ENCODE data around the gene KRT13. TPM values are rescaled to one million over a fixed set of nuclear protein-coding genes. Genes with fewer than 3 reads are reported as not detected.

KRT13 gene
- total and polyA plus RNA-seq, 2 donors (not counting 1 experiment from before 2014, with no cell fraction given) = not detected

DNA sequence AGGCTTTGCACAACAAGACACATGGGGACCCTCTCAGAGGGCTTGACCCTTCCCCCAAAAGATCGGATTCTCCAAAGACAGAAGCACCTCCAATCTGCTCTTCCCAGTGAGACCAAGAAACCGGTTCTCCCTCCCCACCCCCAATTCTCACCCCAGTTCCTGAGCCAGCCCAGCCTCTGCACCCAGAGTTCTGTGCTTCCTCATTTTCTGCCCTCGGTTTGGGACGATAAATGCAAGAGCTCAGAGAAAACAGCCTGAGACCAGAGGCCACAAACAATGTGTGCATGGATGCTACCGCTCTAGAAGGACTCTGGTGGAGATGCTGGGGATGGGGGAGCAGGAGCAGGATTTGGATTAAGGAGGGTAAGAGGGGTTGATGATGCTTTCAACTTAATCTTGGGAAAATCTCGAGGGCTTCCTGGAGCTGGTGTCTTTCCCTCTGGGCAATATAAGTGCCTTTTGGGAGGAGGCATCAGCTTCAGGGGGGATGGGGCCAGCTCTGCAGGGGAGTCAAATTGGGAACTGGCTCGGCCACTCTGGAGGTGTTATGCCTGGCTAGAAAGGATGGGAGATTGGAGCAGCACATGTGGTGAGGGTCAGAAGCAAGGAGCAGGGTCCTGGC lies 7.2 kb upstream of the KRT13 start:
- Histone ChIP-seq H3K27ac (ENCODE audit: low read length in 2 of 2) (no peak overlapping the region), H3K36me3 (replicated peaks in 1 of 2; ENCODE audit: control extremely low read depth in 1 of 2, control insufficient read depth in 1 of 2, extremely low read depth in 1 of 2, insufficient read depth in 2 of 2, low read length in 1 of 2) (no peaks in the 10 kb centered on the region), H3K79me2 (ENCODE audit: control insufficient read depth, insufficient read depth, low read length) (no peaks in the 10 kb centered on the region), H4K20me1 (ENCODE audit: control insufficient read depth, insufficient read depth, low read length, poor library complexity, severe bottlenecking) (no peaks in the 10 kb centered on the region), H3K4me2 (replicated peaks; ENCODE audit: low read depth, low read length, poor library complexity, severe bottlenecking) (no peak overlapping the region), H3K9ac (ENCODE audit: low read length) (no peak overlapping the region), H3K4me3 (ENCODE audit: control extremely low read depth in 1 of 5, extremely low read depth in 1 of 5, insufficient read depth in 1 of 5, low read depth in 2 of 5, low read length in 4 of 5) (no peak overlapping the region), H3K4me1 (ENCODE audit: control insufficient read depth in 2 of 2, insufficient read depth in 2 of 2, low read length in 2 of 2) (no peaks in the 10 kb centered on the region), H3K27me3 (replicated peaks in 1 of 4; ENCODE audit: control extremely low read depth in 1 of 4, control insufficient read depth in 3 of 4, insufficient read depth in 4 of 4, low read length in 3 of 4) (no peaks in the 10 kb centered on the region), H3K9me3 (ENCODE audit: control extremely low read depth in 1 of 3, control insufficient read depth in 2 of 3, insufficient read depth in 1 of 3, low read length in 2 of 3) (no peaks in the 10 kb centered on the region), H2AFZ (ENCODE audit: insufficient read depth, low read depth, low read length, poor library complexity, severe bottlenecking) (no peak overlapping the region)
- CTCF ChIA-PET = no interaction called here
- POLR2A ChIA-PET = no interaction called here
- TF ChIP-seq EZH2 (IDR thresholded peaks at IDR 0.05; ENCODE audit: borderline replicate concordance, insufficient read depth, low read depth, low read length, poor library complexity, severe bottlenecking) = no peak
- TF ChIP-seq, protein P1, sequence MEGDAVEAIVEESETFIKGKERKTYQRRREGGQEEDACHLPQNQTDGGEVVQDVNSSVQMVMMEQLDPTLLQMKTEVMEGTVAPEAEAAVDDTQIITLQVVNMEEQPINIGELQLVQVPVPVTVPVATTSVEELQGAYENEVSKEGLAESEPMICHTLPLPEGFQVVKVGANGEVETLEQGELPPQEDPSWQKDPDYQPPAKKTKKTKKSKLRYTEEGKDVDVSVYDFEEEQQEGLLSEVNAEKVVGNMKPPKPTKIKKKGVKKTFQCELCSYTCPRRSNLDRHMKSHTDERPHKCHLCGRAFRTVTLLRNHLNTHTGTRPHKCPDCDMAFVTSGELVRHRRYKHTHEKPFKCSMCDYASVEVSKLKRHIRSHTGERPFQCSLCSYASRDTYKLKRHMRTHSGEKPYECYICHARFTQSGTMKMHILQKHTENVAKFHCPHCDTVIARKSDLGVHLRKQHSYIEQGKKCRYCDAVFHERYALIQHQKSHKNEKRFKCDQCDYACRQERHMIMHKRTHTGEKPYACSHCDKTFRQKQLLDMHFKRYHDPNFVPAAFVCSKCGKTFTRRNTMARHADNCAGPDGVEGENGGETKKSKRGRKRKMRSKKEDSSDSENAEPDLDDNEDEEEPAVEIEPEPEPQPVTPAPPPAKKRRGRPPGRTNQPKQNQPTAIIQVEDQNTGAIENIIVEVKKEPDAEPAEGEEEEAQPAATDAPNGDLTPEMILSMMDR (IDR thresholded peaks at IDR 0.05) = no peak
- no peaks in the 10 kb centered on the region for H3K9me3 Mint-ChIP-seq (ENCODE audit: insufficient read depth)
- H3K4me1 Mint-ChIP-seq = no peaks in the 10 kb centered on the region
- DNase-seq = no peak
- H3K27ac Mint-ChIP-seq = no peak overlapping the region
- peaks cover 24% of the 10 kb centered on the region for H3K27me3 Mint-ChIP-seq
- intact Hi-C loops (cut with micrococcal nuclease) = no loop called here
- no peak overlapping the region for H3K4me3 Mint-ChIP-seq
- no peak for ATAC-seq (ENCODE audit: low read depth)
- 24% methylated on average over 6 of the region's 7 CpGs for WGBS (ENCODE audit: insufficient coverage)

- H3K27me3 Mint-ChIP-seq = peaks cover 24% of the 10 kb centered on the region
- no peaks in the 10 kb centered on the region for H3K4me1 Mint-ChIP-seq
- ChIA-PET CTCF (interaction anchor here (0.9 kb wide), 1 partner anchor 704 kb away, joined by 3 read pairs; no protein-coding TSS in a partner anchor), POLR2A (no interaction called here)
- Histone ChIP-seq H3K4me3 (ENCODE audit: control extremely low read depth in 1 of 5, extremely low read depth in 1 of 5, insufficient read depth in 1 of 5, low read depth in 2 of 5, low read length in 4 of 5) (no peak overlapping the region), H4K20me1 (ENCODE audit: control insufficient read depth, insufficient read depth, low read length, poor library complexity, severe bottlenecking) (no peaks in the 10 kb centered on the region), H3K9me3 (ENCODE audit: control extremely low read depth in 1 of 3, control insufficient read depth in 2 of 3, insufficient read depth in 1 of 3, low read length in 2 of 3) (no peaks in the 10 kb centered on the region), H3K36me3 (replicated peaks in 1 of 2; ENCODE audit: control extremely low read depth in 1 of 2, control insufficient read depth in 1 of 2, extremely low read depth in 1 of 2, insufficient read depth in 2 of 2, low read length in 1 of 2) (no peaks in the 10 kb centered on the region), H3K4me1 (ENCODE audit: control insufficient read depth in 2 of 2, insufficient read depth in 2 of 2, low read length in 2 of 2) (no peaks in the 10 kb centered on the region), H3K27me3 (replicated peaks in 1 of 4; ENCODE audit: control extremely low read depth in 1 of 4, control insufficient read depth in 3 of 4, insufficient read depth in 4 of 4, low read length in 3 of 4) (no peaks in the 10 kb centered on the region), H3K27ac (ENCODE audit: low read length in 2 of 2) (no peak overlapping the region), H3K4me2 (replicated peaks; ENCODE audit: low read depth, low read length, poor library complexity, severe bottlenecking) (no peak overlapping the region), H3K79me2 (ENCODE audit: control insufficient read depth, insufficient read depth, low read length) (no peaks in the 10 kb centered on the region), H3K9ac (ENCODE audit: low read length) (no peak overlapping the region), H2AFZ (ENCODE audit: insufficient read depth, low read depth, low read length, poor library complexity, severe bottlenecking) (no peak overlapping the region)
- no peak overlapping the region for H3K27ac Mint-ChIP-seq
- DNase-seq (no peak), ATAC-seq (ENCODE audit: low read depth) (no peak)
- H3K4me3 Mint-ChIP-seq = no peak overlapping the region
- intact Hi-C loops (cut with micrococcal nuclease) = no loop called here
- TF ChIP-seq, protein P1 (IDR thresholded peaks at IDR 0.05) = no peak
- TF ChIP-seq EZH2 (IDR thresholded peaks at IDR 0.05; ENCODE audit: borderline replicate concordance, insufficient read depth, low read depth, low read length, poor library complexity, severe bottlenecking) = no peak
- 73% methylated on average over 5 of the region's 10 CpGs for WGBS (ENCODE audit: insufficient coverage)
- no peaks in the 10 kb centered on the region for H3K9me3 Mint-ChIP-seq (ENCODE audit: insufficient read depth)
Observed at GRCh38 chr17:41511716-41512115, 6.3 kb upstream of the KRT13 start.

All from B cell (primary cell).